HG02943 (cell line): ENCODE data around the gene ZNF777.
"Not testable (repeated sequence)": the region's sequence is repeated elsewhere in the genome, so short reads cannot be mapped to it uniquely, and the experiment has no call there.

ENCODE experiments used
- ATAC-seq: cut with Tn5 transposase; IDR thresholded peaks from one replicate; pipeline ENCODE4 v1.9.1; 2021; ENCODE audit warnings: mild to moderate bottlenecking, low read depth, moderate library complexity; ENCODE audit not compliant: unreplicated experiment

The ZNF777 gene

DNA sequence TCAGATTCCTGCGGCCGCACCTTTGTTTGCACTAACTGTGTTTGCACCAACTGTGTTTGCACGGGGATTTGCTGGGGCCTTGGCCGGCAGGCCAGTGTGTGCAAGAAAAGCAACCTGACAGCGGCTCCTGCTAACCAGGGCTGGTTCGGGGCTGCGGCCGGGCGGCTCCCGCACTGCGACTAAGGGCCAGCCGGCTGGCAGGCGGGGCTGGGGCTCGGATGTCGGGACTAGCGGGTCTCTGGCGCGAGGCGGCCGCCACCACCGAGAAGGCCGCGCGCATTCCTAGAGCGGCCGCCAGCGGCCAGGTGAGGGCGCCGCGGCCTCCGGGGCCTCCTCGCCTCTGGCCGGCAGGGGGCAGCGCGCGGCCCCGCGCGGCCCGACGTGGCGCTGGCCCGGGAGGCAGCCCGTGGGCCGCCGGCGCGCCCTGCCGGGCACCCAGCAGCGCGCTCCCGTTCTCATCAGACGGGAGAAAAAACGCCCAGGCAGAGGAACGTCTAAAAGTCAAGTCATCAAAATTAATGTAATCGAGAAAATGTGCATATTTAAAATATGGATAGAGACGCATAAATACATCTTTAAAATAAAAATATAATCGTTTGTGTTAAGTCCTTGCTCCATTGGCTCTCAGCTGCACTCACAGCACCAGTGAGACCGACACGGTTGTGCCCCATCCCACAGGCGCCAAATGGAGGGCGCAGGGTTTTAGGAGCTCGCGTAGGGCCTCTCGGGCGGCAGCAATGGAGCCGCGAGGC is 38.5 kb downstream of the ZNF777 start:
- ATAC-seq, result peak; percentile 96

DNA sequence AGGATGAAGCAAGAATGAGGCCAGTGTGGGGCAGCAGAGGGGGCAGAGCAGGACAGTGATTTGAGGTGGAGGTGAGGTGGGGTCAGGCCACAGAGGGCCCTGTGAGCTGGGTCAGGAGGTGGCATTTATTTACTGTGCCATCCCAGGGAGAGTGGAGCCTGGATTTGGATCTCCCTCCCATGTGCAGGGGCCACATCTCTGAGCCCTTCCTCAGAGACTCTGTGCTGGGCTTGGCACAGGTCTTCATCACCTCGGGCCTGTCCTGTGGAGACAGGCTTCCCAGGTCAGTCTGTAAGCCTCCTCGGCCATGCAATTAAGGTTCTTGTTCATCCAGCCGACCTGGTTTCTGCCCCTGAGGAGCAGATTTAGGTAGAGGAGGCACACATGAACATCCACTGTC is 40.9 kb downstream of the ZNF777 start:
- no peak for ATAC-seq

DNA sequence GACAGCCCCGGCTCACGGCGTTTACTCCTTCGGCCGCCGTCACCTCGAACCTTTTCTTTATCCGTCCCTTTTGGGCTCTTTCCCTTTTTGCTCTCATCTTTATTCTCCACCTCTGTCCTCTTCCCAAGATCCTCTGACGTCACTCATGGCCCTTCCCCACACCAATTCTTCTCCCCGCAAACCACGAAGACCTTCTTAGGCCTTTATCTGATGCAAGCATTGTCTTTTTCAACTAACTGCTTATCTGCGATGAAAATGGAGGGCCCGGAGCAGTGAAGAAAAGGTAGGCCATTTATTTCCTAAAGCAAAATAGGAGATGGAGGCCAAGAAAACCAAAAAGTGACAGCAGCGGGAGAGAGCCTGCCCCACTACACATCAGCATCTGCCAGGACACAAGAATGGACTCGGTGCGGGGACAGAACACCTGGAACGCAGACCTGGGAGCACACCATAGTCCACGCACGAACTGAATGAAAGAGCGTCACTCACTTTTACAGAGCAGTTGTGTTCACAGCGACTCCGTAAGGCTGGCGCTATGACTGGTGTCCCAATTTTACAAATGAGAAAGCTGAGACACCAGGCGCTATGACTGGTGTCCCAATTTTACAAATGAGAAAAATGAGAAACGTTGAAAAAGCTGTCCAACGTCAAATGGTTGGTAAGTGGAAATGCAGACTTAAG is 45.3 kb downstream of the ZNF777 start:
- ATAC-seq, result no peak

DNA sequence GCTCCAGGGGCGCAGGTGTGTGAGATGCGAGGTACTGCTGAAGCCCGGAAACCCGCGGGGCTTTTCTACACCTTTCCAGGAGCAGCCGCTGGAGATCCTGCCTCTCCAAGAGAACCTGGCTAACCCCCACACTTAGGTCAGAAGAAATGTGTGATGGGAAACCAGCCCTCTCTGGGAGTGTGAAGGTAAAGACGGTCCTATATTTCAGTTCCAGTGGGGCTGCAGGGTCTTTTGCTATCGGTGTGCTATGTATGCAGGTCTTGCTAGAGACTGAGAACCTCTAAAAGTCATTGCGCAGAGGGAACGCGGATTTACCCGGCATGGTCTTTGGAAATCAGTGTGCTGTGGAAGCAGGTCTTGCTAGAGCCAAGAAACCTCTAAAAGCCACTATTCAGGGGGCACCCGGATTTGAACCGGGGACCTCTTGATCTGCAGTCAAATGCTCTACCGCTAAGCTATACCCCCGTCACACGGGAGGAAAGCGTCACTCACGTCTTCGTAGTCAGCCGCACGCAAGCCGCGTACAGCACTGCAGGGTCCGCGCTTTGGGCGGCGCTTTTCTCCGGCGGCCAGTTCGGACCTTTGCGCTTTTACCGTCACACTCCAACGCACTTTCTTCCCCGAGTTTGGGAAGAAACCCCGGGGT is 46.0 kb downstream of the ZNF777 start:
- ATAC-seq, result no peak

DNA sequence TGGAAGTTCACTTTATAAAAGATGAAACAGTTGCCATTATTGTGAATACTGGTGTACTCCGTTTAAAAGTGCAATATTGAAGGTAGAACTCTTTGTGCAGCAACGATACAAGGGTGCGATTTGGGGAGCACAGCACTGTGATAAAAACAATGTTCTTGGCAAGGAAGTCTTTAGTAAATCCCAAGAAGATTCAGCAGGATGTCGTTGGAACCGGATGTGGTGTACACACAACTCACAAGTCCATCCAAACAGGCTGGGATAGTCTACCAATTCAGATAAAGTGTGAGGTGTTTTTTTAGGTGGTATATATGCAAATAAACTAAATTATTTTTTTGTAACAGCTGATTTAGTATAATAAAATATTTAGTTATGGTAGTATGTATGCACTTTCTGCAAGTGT is 46.7 kb downstream of the ZNF777 start:
- no peak for ATAC-seq

DNA sequence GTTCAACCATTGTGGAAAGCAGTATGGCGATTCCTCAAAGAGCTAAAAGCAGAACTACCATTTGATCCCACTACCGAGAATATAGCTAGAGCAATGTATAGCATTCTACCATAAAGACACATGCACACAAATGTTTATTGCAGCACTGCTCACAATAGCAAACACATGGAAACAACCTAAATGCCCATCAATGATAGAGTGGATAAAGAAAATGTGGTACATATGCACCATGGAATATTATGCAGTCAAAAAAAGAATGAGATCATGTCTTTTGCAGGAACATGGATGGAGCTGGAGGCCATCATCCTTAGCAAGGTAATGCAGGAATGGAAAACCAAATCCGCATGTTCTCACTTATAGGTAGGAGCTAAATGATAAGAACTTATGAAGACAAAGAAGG is 47.8 kb downstream of the ZNF777 start:
- not testable (repeated sequence) for ATAC-seq

DNA sequence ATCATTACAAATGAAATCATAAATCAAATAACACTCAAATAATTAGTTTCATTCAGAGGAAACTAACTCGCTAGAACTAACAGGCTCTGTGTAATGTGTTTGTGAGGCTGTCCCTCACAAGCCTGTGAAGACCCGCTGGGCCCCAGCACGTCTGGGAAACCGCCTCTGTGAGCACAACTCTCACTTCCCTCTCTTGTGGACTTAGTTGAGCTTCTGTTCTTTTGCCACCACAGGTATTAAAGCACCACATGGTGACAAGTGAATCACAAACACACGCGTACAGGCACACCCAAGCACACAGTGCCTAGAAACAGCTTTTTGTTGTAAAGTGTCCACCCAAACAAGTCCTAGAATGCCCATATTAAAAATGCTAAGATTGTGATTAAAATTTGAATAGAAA is 51.0 kb downstream of the ZNF777 start:
- ATAC-seq, result peak; percentile 65

DNA sequence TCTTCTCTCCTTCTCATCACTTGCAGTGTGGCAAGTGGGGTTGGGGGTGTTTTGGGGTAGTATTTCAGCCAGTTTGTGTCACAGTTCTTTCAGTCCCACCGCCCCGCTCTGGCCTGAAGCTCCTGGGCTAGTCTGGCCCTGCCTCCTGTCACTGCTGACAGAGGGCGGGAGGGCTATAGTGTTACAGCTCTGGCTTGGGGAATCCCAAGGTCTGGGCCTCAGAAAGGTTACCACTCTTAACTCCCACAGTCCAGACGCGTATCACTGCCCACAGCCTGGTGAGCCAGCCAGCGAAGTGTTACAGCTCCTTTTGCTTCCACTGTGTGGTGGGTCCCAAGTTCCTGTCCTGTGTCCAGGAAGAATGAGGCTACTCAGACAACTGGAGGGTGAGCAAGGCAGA is 56.0 kb downstream of the ZNF777 start:
- no peak for ATAC-seq

DNA sequence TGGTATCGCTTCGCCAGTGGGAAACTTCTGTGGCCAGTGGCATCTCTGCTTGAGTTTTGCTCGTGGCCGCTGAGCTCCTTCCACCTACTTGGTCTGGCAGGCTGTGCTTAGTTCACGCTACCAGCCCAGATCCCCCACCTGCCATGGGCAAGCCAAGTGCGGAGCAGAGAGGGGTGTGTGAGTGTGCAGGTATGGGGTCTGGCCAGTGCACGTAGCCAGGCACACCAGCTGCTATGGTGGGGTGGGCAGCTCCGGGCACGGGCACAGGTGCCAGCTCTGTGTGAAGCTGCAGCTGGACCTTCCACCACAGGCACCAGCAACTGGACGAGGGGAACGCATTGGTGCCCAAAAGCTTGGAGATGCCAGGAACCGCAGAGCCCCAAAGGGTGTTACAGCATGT is 56.5 kb downstream of the ZNF777 start:
- no peak for ATAC-seq

DNA sequence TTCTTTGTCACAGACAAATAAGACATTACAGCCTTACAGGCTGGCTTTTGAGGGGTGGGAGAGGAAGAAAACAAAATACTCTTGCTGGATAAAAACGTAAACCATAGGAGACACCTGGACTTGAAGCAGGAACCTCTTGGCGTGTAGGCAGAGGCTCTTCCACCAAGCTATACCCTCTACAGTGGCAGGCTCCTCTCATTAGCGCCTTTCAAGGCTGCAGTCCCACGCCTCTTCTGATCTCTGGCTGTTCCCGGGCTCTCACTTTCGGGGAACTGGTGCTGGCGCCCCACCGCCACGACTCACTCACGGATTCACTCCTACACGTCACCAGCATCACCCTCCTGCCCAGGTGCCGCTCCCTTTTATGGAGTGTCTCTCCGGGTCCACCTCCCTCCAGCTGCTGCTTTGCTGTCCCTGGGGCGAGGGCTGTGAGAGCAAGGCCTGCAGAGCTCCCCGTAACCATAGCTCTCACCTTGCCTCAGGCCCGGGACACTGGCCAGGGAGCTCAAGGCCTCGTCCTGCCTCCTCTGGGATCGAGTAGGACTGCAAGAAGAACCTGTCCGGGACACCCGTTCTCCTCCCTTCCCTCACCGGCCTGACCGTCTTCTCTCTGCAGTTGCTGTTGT is 62.6 kb downstream of the ZNF777 start:
- ATAC-seq, result no peak

DNA sequence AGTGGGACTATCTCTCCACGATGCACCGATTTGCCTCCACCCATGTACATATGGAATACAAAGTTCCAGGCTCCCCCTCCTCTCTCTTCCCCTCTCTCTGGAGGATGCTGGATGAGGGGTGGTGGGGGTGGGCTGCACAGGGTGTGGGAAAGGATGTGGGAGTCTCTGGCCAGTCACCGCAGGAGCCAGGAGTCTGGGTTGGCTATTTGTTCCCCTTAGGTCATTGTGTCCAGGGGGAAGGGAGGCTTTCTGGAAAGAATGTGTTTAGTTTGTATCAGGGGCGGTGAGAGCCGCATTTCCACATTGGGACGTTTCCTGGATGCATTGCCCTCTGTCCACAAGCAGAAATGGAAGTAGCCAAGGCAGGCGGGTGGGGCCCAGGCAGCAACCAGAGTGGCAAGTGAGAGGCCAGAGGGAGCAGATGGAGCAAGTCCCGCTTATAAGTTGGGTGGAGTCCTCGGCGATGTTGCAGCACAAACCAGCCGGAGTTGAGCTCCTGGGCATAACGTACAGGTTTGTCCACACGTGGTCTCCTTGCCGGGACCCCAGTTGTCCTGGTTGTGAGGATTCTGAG is 63.3 kb downstream of the ZNF777 start:
- no peak for ATAC-seq

DNA sequence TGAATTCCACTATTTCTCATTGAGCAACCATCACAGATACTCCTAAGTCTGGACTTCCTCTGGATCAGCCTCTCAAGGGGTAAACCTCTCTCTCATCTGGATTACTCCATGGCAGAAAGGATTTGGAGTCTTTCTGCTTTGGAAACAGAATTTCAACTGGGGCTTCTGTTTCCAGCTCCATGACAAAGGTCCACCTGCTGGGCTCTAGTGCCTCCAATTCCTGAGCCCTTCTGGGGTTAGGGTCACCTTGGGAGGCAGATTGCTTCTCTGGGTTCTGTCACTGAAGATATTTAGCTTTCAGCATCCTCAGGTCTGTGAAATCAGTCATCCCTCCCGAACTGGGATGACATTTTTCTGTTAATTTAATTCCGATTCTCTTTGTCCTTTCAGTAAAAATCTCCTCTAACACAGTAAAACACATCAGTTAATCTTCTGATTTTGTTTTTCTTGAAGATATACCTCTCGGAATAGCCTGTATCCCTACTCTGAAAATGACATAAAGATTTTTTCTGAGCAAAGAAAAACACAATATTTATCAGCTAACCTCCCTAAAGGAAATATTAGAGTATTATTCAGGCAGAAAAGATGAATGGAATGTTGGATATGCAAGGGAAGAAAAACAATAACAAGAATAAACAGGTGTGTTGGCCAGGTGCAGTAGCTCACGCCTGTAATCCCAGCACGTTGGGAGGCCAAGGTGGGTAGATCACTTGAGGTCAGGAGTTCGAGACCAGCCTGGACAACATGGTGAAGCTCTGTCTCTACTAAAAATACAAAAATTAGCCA is 72.1 kb downstream of the ZNF777 start:
- not testable (repeated sequence) for ATAC-seq

DNA sequence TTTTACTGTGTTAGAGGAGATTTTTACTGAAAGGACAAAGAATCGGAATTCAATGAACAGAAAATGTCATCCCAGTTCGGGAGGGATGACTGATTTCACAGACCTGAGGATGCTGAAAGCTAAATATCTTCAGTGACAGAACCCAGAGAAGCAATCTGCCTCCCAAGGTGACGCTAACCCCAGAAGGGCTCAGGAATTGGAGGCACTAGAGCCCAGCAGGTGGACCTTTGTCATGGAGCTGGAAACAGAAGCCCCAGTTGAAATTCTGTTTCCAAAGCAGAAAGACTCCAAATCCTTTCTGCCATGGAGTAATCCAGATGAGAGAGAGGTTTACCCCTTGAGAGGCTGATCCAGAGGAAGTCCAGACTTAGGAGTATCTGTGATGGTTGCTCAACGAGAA is 74.3 kb downstream of the ZNF777 start:
- ATAC-seq, result not testable (repeated sequence)

DNA sequence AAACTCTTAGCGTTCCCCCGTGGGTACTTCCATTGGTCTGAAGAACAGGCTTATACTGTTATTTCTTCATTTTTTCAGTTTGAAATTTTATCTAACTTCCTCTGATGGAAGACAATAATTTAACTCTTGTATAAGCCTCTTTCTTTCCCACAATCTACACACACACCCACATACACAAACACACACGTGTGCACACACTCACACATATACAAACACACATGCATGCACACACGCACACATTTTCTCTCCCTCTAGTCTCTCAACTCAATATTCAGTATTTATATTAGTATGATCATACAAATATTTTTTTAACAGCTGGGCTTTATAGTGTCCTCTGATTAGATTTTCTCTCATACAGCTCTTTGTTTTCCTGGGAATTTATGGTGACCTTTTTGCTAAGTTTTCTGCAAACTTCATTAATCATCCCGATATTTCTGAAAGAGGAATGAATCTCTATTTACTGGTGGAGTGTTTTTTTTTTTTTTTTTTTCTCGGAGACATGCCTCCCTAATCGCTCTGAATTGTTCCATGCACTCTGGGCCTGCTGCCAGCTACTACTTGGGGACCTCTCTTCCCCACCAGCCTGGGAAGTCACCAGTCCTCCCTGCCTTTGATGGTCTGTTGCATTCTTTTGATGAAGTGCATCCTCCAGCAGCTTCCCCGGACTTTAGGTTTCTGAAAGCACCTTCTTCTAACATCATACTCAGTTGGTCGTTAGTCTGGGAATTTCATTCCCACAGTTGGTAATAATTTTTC is 75.5 kb downstream of the ZNF777 start:
- ATAC-seq, result no peak
